Right lobe of liver (tissue), 6 donors: ENCODE data around the gene KLHL25. TPM values are rescaled to one million over a fixed set of nuclear protein-coding genes. Genes with fewer than 3 reads are reported as not detected.

ENCODE experiments used
- ATAC-seq, 4 donors: fragments of 200-7000 bp; cut with Tn5 transposase; one replicate each; pipeline ENCODE4 v1.9.1; 2020; ENCODE audit warnings: mild to moderate bottlenecking in 4 of 4, moderate library complexity in 4 of 4
- DNase-seq, 3 donors: peaks; one replicate each; pipeline ENCODE4 v3.0.0-alpha.2; 2020
- H3K27ac ChIP-seq, 3 donors: fragments of 200-600 bp; one replicate each; pipeline ENCODE4 v1.8.0; 2022
- H3K27me3 ChIP-seq, 2 donors: fragments of 200-600 bp; one replicate each; pipeline ENCODE4 v1.8.0; 2022
- H3K36me3 ChIP-seq, 4 donors: fragments of 200-600 bp; sonication (generic) in 1 of 4; one replicate each; pipeline versions ENCODE4 v1.5.1 to v1.8.0; 2017 to 2022; ENCODE audit warnings: control low read depth in 1 of 4
- H3K4me1 ChIP-seq, 4 donors: fragments of 200-600 bp; sonication (generic) in 1 of 4; one replicate each; pipeline versions ENCODE4 v1.5.1 to v1.8.0; 2017 to 2022; ENCODE audit warnings: control low read depth in 1 of 4
- H3K4me3 ChIP-seq, 3 donors: fragments of 200-600 bp; one replicate each; pipeline ENCODE4 v1.8.0; 2022
- H3K9me3 ChIP-seq, 4 donors: fragments of 200-600 bp; sonication (generic) in 1 of 4; one replicate each; pipeline versions ENCODE4 v1.5.1 to v1.8.0; 2017 to 2022; ENCODE audit warnings: control low read depth in 1 of 4
- CTCF ChIP-seq, 4 donors: fragments of 200-600 bp in 3 of 4; fragments of 450-650 bp in 1 of 4; IDR thresholded peaks; one replicate each; pipeline versions ENCODE4 v1.5.1 to v1.8.0; 2016 to 2022; ENCODE audit warnings: antibody characterized with exemption in 4 of 4, mild to moderate bottlenecking in 2 of 4
- POLR2A ChIP-seq: fragments of 450-650 bp; IDR thresholded peaks from one replicate; pipeline ENCODE4 v1.6.1; 2017; ENCODE audit warnings: antibody characterized with exemption, mild to moderate bottlenecking
- whole genome bisulfite sequencing: methylation state at CpG from one replicate; pipeline ENCODE4 v1.1.6; 2018; ENCODE audit warnings: low coverage, low lambda C conversion rate; ENCODE audit not compliant: insufficient coverage; ENCODE audit errors: missing lambda C conversion rate; 5-methylcytosine and 5-hydroxymethylcytosine counted together
- intact Hi-C, 2 donors: fragments of 100-400 bp; cut with DNase I; formaldehyde crosslinking; loops; one replicate each; pipeline versions ENCODE4 v1.11.2 to v1.14.1; 2022
- total RNA-seq, 6 experiments: library from RNA; depleted of rRNA in 2 of 6; stranded (reverse); fragments of >200 nt in 2 of 6; fragmentation: NEBNext Ultra II Directional in 3 of 6; extraction: Animal tissue kit (Norgen Biotek cat#: 25700) in 3 of 6; gene quantifications; one replicate each; pipeline versions ENCODE4 v1.1.0 to v1.2.4, GENCODE V29; 2016 to 2023
- donor health status: DM: no; HTN: yes; CAD: no.
- donor health status: DM: no; HTN: no; CAD: no.
- donor health status: DM: no; HTN: no; CAD: no.
- donor health status: DM: no; HTN: yes; CAD: no.
- donor health status: DM: no; HTN: yes; CAD: no.

The KLHL25 gene
- total RNA-seq, 6 experiments from 2014 or later = 5.8 to 21.7 (median 13.4) TPM

- Histone ChIP-seq H3K27me3 (no peaks in the 10 kb centered on the region), H3K36me3 (no peaks in the 10 kb centered on the region), H3K9me3 (no peaks in the 10 kb centered on the region), H3K27ac (peak overlapping the region; percentile 72 to 98 (median 96)), H3K4me3 (peak overlapping the region in 2 of 3 donors; percentile 4 to 31), H3K4me1 (peaks cover 0 to 48% (median 21%) of the 10 kb centered on the region in 4 donors)
- 28% methylated on average over 4 of the region's 10 CpGs for WGBS
- ATAC-seq = peak; percentile 87 to 93 (median 90)
- intact Hi-C loops = no loop called here
- peak; percentile 82 to 96 (median 94) for DNase-seq
- TF ChIP-seq POLR2A = peak; percentile 35
- no peak for TF ChIP-seq CTCF (IDR thresholded peaks at IDR 0.05)
Measured at GRCh38 chr15:85785887-85786780, 8.6 kb downstream of the KLHL25 start.

GRCh38 chr15:85782064-85782463, 12.7 kb downstream of the KLHL25 start:
- H3K36me3 ChIP-seq = no peaks in the 10 kb centered on the region
- peak overlapping the region; percentile 65 to 97 (median 94) for H3K27ac ChIP-seq
- 88% methylated on average over 5 of the region's 6 CpGs for WGBS
- H3K4me3 ChIP-seq = no peak overlapping the region
- DNase-seq = no peak
- TF ChIP-seq CTCF (IDR thresholded peaks at IDR 0.05) = no peak
- TF ChIP-seq POLR2A = no peak
- H3K4me1 ChIP-seq = peaks cover 0 to 82% (median 30%) of the 10 kb centered on the region in 4 donors
- H3K9me3 ChIP-seq = no peaks in the 10 kb centered on the region
- ATAC-seq = peak in 1 of 4 donors; percentile 3
- intact Hi-C loops = no loop called here
- no peaks in the 10 kb centered on the region for H3K27me3 ChIP-seq

GRCh38 chr15:85781099-85781498, 13.6 kb downstream of the KLHL25 start:
- Histone ChIP-seq H3K4me3 (peak overlapping the region in 1 of 3 donors; percentile 19), H3K27me3 (no peaks in the 10 kb centered on the region), H3K9me3 (no peaks in the 10 kb centered on the region), H3K4me1 (peaks cover 0 to 81% (median 27%) of the 10 kb centered on the region in 4 donors), H3K36me3 (no peaks in the 10 kb centered on the region), H3K27ac (peak overlapping the region; percentile 65 to 97 (median 94))
- intact Hi-C loops = no loop called here
- DNase-seq = peak in 1 of 3 donors; percentile 85
- 49% methylated on average over 7 of the region's 7 CpGs for WGBS
- TF ChIP-seq POLR2A (peak; percentile 45), CTCF (IDR thresholded peaks at IDR 0.05) (no peak)
- ATAC-seq = peak; percentile 67 to 84 (median 79)

GRCh38 chr15:85780225-85780985, 14.3 kb downstream of the KLHL25 start:
- H3K9me3 ChIP-seq = no peaks in the 10 kb centered on the region
- no peaks in the 10 kb centered on the region for H3K36me3 ChIP-seq
- DNase-seq (no peak), ATAC-seq (peak; percentile 39 to 56 (median 44))
- intact Hi-C loops = no loop called here
- peak overlapping the region in 2 of 3 donors; percentile 0 to 19 for H3K4me3 ChIP-seq
- TF ChIP-seq POLR2A (no peak), CTCF (IDR thresholded peaks at IDR 0.05) (no peak)
- peaks cover 0 to 74% (median 22%) of the 10 kb centered on the region in 4 donors for H3K4me1 ChIP-seq
- H3K27ac ChIP-seq = peak overlapping the region; percentile 65 to 97 (median 94)
- WGBS = 42% methylated on average over 8 of the region's 8 CpGs
- H3K27me3 ChIP-seq = no peaks in the 10 kb centered on the region
